GDM1 (cell line): ENCODE measurements around the gene TBL2.
"Not testable (repeated sequence)": the region's sequence is repeated elsewhere in the genome, so short reads cannot be mapped to it uniquely, and the experiment has no call there.

Experiments used
- DNase-seq: peaks from one replicate; lab custom pipeline; 2025; lab: John Stamatoyannopoulos, UW

The TBL2 gene

DNA sequence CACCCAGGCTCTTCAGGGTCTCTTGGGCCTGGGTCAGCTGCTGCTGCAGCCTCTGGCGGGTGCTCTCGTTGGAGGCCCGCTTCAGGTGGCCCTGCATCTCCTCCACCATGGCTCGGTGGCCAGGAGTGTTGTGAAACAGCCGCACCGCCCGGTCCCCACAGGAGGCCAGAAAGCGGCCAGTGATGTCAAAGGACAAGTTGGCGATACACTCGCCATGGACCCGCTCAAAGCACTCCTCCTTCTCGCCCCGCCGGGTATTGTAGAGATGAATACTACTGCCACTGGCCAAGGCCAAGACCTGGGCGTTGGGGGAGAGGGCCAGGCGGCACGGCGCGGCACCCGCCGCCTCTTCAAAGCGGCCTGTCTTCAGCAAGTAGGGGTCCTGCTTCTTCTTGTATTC lies 7.9 kb downstream of the TBL2 start:
- DNase-seq = no peak

- no peak for DNase-seq
Measured at GRCh38 chr7:73569042-73569608, 9.3 kb downstream of the TBL2 start.

GRCh38 chr7:73567846-73568685 lies 10.3 kb downstream of the TBL2 start:
- DNase-seq = no peak

GRCh38 chr7:73567140-73567539 lies 11.2 kb downstream of the TBL2 start:
- DNase-seq = no peak

DNA sequence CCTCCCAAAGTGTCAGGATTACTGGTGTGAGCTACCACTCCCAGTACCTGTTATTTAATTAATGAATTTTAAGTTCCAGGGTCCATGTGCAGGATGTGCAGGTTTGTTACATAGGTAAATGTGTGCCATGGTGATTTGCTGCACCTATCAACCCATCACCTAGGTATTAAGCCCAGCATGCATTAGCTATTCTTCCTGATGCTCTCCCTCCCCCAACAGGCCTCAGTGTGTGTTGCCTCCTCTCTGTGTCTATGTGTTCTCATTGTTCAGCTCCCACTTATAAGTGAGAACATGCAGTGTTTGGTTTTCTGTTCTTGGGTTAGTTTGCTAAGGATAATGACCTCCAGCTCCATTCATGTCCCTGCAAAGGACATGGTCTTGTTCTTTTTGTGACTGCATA lies 11.9 kb downstream of the TBL2 start:
- not testable (repeated sequence) for DNase-seq

GRCh38 chr7:73565675-73566340 lies 12.6 kb downstream of the TBL2 start:
- no peak for DNase-seq

GRCh38 chr7:73560109-73560835 lies 18.1 kb downstream of the TBL2 start:
- DNase-seq = no peak

GRCh38 chr7:73557397-73558257 lies 20.8 kb downstream of the TBL2 start, which contains the start of gene BCL7B:
TSS of gene BCL7B (minus strand) at chr7:73557690. CDS start at chr7:73557578, 112 bp downstream.
- peak; percentile 62 for DNase-seq

- peak; percentile 95 for DNase-seq
Measured at GRCh38 chr7:73557108-73557396, 21.3 kb downstream of the TBL2 start.

DNA sequence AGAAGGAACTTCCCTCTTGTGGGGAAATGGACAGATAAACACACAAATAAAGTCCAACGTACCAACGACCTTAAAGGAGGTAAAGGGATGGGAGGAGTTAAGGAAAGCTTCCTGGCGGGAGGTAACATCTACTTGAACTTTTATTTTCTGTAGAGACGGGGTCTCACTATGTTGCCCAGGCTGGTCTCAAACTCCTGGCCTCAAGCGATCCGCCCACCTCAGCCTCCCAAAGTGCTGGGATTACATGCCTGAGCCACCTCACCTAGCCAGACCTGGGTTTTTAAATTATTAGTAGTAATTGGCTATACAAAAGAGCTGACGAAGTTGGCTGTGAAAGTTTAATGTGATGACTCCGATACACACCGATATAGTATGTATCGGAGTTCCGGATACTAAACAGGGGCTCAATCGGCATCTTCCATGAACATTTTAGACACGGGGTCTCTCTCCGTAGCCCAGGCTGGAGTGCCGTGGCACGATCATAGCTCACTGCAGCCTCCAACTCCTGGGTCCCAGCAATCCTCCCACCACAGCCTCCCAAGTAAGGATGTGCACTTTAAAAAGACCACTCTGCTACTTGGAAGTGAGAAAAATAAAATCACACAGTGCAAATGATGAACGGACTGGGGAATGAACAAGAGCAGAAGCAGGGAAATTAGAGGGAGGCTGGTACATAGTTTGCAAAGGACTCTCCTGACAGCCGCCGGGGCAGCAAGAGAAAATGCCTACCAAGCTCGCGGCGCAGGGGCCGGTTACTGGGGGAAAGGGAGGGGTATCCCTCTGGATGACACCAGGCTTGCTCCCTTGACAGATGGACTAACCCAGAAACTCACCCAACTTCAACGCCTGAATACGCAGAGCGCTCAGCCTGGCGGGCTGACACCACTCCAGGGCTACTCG lies 21.9 kb downstream of the TBL2 start:
- DNase-seq = no peak

DNA sequence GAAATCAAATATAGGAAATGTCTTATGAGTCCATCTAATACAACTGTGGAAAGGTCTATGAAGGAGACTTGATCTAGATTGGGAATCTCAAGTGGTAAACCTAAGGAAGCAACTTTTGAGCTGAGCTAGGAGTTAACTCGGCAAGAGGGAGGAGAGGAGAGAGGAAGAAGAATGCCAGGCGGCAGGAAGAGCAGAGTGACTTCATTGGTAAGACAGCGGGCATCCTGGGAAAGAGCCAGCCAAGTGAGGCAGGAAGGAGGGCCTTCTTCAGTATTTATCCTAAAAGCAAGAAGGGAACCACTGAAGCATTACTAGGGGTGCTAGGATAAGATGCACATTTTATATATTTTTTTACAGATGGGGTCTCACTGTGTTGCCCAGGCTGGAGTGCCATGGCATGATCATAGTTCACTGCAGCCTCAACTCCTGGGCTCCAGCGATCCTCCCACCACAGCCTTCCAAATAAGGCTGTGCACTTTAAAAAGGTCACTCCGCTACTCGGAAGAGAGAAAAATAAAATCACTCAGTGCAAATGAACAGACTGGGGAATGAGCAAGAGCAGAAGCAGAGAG lies 22.9 kb downstream of the TBL2 start:
- no peak for DNase-seq

DNA sequence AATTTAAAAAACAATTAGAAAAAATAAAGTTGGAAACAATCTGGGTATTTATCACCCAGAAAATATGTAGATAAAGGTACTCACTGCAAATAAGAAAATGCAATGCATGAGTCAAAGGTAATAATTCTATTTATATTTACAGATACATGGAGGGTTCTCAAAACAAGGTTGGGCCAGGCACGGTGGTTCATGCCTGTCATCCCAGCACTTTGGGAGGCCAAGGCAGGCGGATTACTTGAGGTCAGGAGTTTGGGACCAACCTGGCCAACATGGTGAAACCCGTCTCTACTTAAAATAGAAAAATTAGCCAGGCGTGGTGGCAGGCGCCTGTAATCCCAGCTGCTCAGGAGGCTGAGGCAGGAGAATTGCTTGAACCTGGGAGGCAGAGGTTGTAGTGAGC lies 28.3 kb downstream of the TBL2 start:
- not testable (repeated sequence) for DNase-seq

- no peak for DNase-seq
Measured at GRCh38 chr7:73549176-73549575, 29.2 kb downstream of the TBL2 start.

DNA sequence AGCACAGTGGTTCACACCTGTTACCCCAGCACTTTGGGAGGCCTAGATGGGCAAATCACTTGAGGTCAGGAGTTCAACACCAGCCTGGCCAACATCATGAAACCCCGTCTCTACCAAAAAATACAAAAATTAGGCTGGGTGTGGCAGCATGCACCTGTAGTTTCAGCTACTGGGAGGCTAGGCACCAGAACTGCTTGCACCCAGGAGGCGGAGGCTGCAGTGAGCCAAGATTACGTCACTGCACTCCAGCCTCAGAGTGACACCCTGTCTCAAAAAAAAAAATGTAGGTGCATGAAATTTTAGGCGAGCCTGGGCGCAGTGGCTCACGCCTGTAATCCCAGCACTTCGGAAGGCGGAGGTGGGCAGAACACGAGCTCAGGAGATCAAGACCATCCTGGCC lies 30.5 kb downstream of the TBL2 start:
- DNase-seq = no peak

DNA sequence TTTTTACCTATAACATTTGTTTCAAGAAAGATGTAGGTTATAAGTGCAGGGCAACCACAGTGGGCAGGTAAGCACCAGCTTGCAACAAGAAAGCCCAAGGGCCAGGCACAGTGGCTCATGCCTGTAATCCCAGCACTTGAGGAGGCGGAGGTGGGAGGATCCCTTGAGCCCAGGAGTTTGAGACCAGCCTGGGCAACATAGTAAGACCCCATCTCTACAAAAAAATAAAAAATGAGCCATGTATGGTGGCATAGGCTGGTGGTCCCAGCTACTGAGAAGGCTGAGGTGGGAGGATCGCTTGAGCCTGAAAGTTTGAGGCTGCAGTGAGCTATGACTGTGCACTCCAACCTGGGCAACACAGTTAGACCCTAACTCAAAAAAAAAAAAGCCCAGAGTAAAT lies 33.7 kb downstream of the TBL2 start:
- DNase-seq = no peak

DNA sequence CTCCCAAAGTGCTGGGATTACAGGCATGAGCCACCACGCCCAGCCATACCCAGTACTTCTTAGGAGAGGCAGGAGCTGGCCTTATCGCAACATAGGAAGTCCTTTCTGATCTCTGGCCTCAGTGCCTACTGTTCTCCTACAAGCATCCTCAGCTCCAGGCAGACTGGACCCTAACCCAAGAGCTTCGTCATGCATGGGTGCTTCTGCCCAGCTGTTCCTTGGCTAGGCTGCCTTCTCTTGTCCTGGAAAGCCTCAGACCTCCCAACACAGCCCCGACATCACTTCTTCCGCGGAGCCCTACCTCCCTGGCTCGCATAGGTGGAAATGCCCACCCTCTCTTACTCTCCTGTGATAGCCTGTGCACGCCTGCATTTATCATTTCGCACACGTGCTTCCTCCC lies 36.7 kb downstream of the TBL2 start:
- DNase-seq = no peak

- DNase-seq = no peak
Measured at GRCh38 chr7:73539709-73540108, 38.7 kb downstream of the TBL2 start.

DNA sequence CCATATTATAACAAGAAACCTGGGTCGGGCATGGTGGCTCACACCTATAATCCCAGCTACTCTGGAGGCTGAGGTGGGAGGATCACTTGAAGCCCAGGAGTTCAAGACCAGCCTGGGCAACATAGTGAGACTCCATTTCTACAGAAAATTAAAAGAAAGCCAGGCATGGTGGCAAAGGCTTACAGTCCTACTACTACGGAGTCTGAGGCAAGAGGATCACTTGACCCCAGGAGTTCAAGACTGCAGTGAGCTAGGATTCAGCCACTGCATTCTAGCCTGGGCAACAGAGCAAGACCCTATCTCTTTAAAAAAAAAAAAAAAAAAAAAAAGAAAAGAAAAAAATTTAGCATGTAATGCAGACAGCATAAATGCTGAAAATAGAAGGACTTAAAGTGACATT lies 39.9 kb downstream of the TBL2 start:
- not testable (repeated sequence) for DNase-seq

DNA sequence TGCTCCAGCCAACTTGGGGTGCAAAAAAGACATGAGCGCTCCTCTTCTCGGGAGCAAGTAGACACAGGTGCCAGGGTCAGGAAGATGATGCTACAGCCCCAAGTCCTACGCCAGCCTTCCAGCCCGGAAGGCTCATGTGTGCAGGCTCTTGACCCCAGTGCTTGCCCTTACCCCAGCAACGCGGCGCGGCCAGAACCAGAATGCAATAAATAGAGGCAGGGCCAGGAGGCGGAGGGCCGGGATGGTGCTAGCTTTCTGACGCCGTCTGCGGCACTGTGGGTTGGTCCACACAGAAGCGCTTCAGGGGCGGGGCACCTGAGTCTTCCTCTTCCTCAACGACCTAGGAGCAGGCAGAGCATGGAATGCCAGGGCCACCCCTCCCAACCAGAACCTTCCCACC lies 41.3 kb downstream of the TBL2 start:
- DNase-seq = no peak

- DNase-seq = no peak
Measured at GRCh38 chr7:73536479-73536878, 41.9 kb downstream of the TBL2 start.
